BE2C (cell line): ENCODE measurements around the gene DUSP16.
"Not testable (repeated sequence)": the region's sequence is repeated elsewhere in the genome, so short reads cannot be mapped to it uniquely, and the experiment has no call there.

Experiments
- DNase-seq: peaks from one replicate; pipeline ENCODE4 v3.0.0-alpha.2; 2020
- H3K27me3 ChIP-seq: fragments of 250-450 bp; sonication (Bioruptor Pico); 2 replicates; pipeline ENCODE4 v1.5.1; 2020; ENCODE audit warnings: mild to moderate bottlenecking
- H3K36me3 ChIP-seq: fragments of 250-450 bp; sonication (Bioruptor Pico); 2 replicates; pipeline ENCODE4 v1.5.1; 2020; ENCODE audit warnings: mild to moderate bottlenecking
- H3K4me1 ChIP-seq: fragments of 250-450 bp; sonication (Bioruptor Pico); 2 replicates; pipeline ENCODE4 v1.5.1; 2020
- H3K4me3 ChIP-seq: 2 replicates; pipeline ENCODE4 v1.5.1; 2011; ENCODE audit warnings: low read depth, low read length
- H3K9me3 ChIP-seq: fragments of 250-450 bp; sonication (Bioruptor Pico); 2 replicates; pipeline ENCODE4 v1.5.1; 2020
- CTCF ChIP-seq: IDR thresholded peaks from 2 replicates; pipeline ENCODE4 v1.5.1; 2012; ENCODE audit warnings: mild to moderate bottlenecking, low read depth, low read length

DUSP16 gene

GRCh38 chr12:12577786-12578185 lies 15.1 kb upstream of the DUSP16 start:
- no peak for TF ChIP-seq CTCF
- no peak for DNase-seq
- Histone ChIP-seq H3K9me3 (no peaks in the 10 kb centered on the region), H3K27me3 (no peaks in the 10 kb centered on the region), H3K4me1 (no peaks in the 10 kb centered on the region), H3K36me3 (no peaks in the 10 kb centered on the region), H3K4me3 (no peak overlapping the region)

- H3K9me3 ChIP-seq = no peaks in the 10 kb centered on the region
- H3K4me3 ChIP-seq = no peak overlapping the region
- no peak for TF ChIP-seq CTCF
- H3K4me1 ChIP-seq = no peaks in the 10 kb centered on the region
- DNase-seq = no peak
- H3K27me3 ChIP-seq = no peaks in the 10 kb centered on the region
- H3K36me3 ChIP-seq = no peaks in the 10 kb centered on the region
These were observed 10.0 kb upstream of the DUSP16 start for GRCh38 chr12:12572659-12573058.

GRCh38 chr12:12565971-12566370 lies 3.3 kb upstream of the DUSP16 start:
- H3K36me3 ChIP-seq, H3K4me1 ChIP-seq, H3K9me3 ChIP-seq, H3K27me3 ChIP-seq, H3K4me3 ChIP-seq, DNase-seq: not testable (repeated sequence)

GRCh38 chr12:12564911-12565310 lies 2.2 kb upstream of the DUSP16 start:
- H3K9me3 ChIP-seq = peaks cover 2% of the 10 kb centered on the region; the same call in 1 of the 2 replicates
- TF ChIP-seq CTCF = no peak
- H3K36me3 ChIP-seq = peaks cover 4% of the 10 kb centered on the region; the same call in 1 of the 2 replicates
- H3K4me1 ChIP-seq = peaks cover 4% of the 10 kb centered on the region; the same call in 1 of the 2 replicates
- H3K4me3 ChIP-seq = no peak overlapping the region
- no peaks in the 10 kb centered on the region for H3K27me3 ChIP-seq
- no peak for DNase-seq

- Histone ChIP-seq H3K4me3 (peak overlapping the region; percentile 53), H3K4me1 (peaks cover 10% of the 10 kb centered on the region; the same call in 1 of the 2 replicates), H3K36me3 (peaks cover 4% of the 10 kb centered on the region; the same call in 1 of the 2 replicates), H3K9me3 (peaks cover 2% of the 10 kb centered on the region; the same call in 1 of the 2 replicates), H3K27me3 (no peaks in the 10 kb centered on the region)
- no peak for TF ChIP-seq CTCF
- no peak for DNase-seq
These were observed 746 bp upstream of the DUSP16 start for GRCh38 chr12:12563290-12563928.

GRCh38 chr12:12562016-12562483 lies 613 bp downstream of the DUSP16 start:
- H3K9me3 ChIP-seq = peaks cover 1% of the 10 kb centered on the region; the same call in 1 of the 2 replicates
- no peak for TF ChIP-seq CTCF
- DNase-seq = peak; percentile 30
- H3K36me3 ChIP-seq = peaks cover 4% of the 10 kb centered on the region; the same call in 1 of the 2 replicates
- H3K4me3 ChIP-seq = peak overlapping the region; percentile 94
- peaks cover 10% of the 10 kb centered on the region; the same call in 1 of the 2 replicates for H3K4me1 ChIP-seq
- H3K27me3 ChIP-seq = no peaks in the 10 kb centered on the region
